Activated CD8-positive, alpha-beta memory T cell treated with anti-CD3 and anti-CD28 coated beads for 24 hours (primary cell): ENCODE measurements around the gene RPL12.
A peak's percentile ranks its signal among the peaks of the same experiment; 100 is the strongest.
"Not testable (repeated sequence)": the region's sequence is repeated elsewhere in the genome, so short reads cannot be mapped to it uniquely, and the experiment has no call there.

Source experiments
- DNase-seq: peaks from one replicate; pipeline ENCODE4 v3.0.0-alpha.2; 2020

Gene RPL12

GRCh38 chr9:127466407-127466917 lies 15.3 kb upstream of the RPL12 start:
- DNase-seq: not testable (repeated sequence)

GRCh38 chr9:127463911-127464310 lies 12.7 kb upstream of the RPL12 start:
- DNase-seq: no peak

- DNase-seq: no peak
Observed at GRCh38 chr9:127463382-127463781, 12.2 kb upstream of the RPL12 start.

GRCh38 chr9:127458921-127459320 lies 7.7 kb upstream of the RPL12 start:
- no peak for DNase-seq

- DNase-seq: no peak
Observed at GRCh38 chr9:127457191-127457878, 6.1 kb upstream of the RPL12 start.

GRCh38 chr9:127455324-127455992 lies 4.3 kb upstream of the RPL12 start:
- peak; percentile 64 for DNase-seq

- DNase-seq: no peak
Observed at GRCh38 chr9:127452691-127453090, 1.5 kb upstream of the RPL12 start.

- peak; percentile 76 for DNase-seq
Observed at GRCh38 chr9:127451858-127452656, 851 bp upstream of the RPL12 start.

GRCh38 chr9:127451608-127451857 lies 327 bp upstream of the RPL12 start:
- no peak for DNase-seq

GRCh38 chr9:127450243-127450760 lies 904 bp downstream of the RPL12 start:
- DNase-seq: no peak

GRCh38 chr9:127449332-127449966 lies 1.8 kb downstream of the RPL12 start:
- DNase-seq: peak; percentile 72

- peak; percentile 64 for DNase-seq
Observed at GRCh38 chr9:127448112-127448805, 2.9 kb downstream of the RPL12 start.

GRCh38 chr9:127447416-127448111 lies 3.6 kb downstream of the RPL12 start:
- DNase-seq: peak; percentile 66

- DNase-seq: peak; percentile 67
Observed at GRCh38 chr9:127446713-127447415, 4.3 kb downstream of the RPL12 start.

- peak; percentile 76 for DNase-seq
Observed at GRCh38 chr9:127445851-127446712, 5.1 kb downstream of the RPL12 start.

GRCh38 chr9:127444921-127445850 lies 6.0 kb downstream of the RPL12 start:
- DNase-seq: peak; percentile 79

GRCh38 chr9:127444283-127444920 lies 6.8 kb downstream of the RPL12 start:
- peak; percentile 77 for DNase-seq

GRCh38 chr9:127438394-127438793 lies 12.8 kb downstream of the RPL12 start:
- DNase-seq: no peak
